Mucosa of descending colon (tissue), 3 donors: ENCODE data around the gene SERAC1. TPM values are rescaled to one million over a fixed set of nuclear protein-coding genes. Genes with fewer than 3 reads are reported as not detected.

Experiments used
- ATAC-seq: fragments of 200-7000 bp; cut with Tn5 transposase; one replicate; pipeline ENCODE4 v1.9.1; 2020; ENCODE audit warnings: mild to moderate bottlenecking, moderate library complexity
- DNase-seq, 3 donors: peaks; one replicate each; pipeline ENCODE4 v3.0.0-alpha.2; 2020
- H3K36me3 ChIP-seq: fragments of 200-600 bp; one replicate; pipeline ENCODE4 v1.8.0; 2021; ENCODE audit warnings: low read depth, mild to moderate bottlenecking
- H3K4me1 ChIP-seq: fragments of 200-600 bp; one replicate; pipeline ENCODE4 v1.8.0; 2021; ENCODE audit warnings: low read depth, mild to moderate bottlenecking
- H3K4me3 ChIP-seq: fragments of 200-600 bp; one replicate; pipeline ENCODE4 v1.8.0; 2021; ENCODE audit warnings: mild to moderate bottlenecking
- H3K9me3 ChIP-seq: fragments of 200-600 bp; one replicate; pipeline ENCODE4 v1.8.0; 2021; ENCODE audit warnings: mild to moderate bottlenecking
- intact Hi-C, 2 donors: fragments of 100-400 bp; cut with DNase I in 1 of 2; cut with micrococcal nuclease in 1 of 2; formaldehyde crosslinking; loops; one replicate each; pipeline versions ENCODE4 v1.11.0 to v1.11.1; 2022; cut with DNase I, micrococcal nuclease
- total RNA-seq, 3 donors: library from RNA; stranded (reverse); fragmentation: NEBNext Ultra II Directional in 2 of 3; extraction: Animal tissue kit (Norgen Biotek cat#: 25700) in 2 of 3; gene quantifications; one replicate each; pipeline versions ENCODE4 v1.2.1 to v1.2.4, GENCODE V29; 2021 to 2023
- TF ChIP-seq, protein P1 (sequence below): fragments of 200-600 bp; IDR thresholded peaks from one replicate; pipeline ENCODE4 v1.8.0; 2022; ENCODE audit warnings: antibody characterized with exemption, mild to moderate bottlenecking
- donor health status: DM: no; HTN: no; CAD: no; lungs with moderate emphysema.
- donor health status: DM: no; HTN: no; CAD: no.
- donor health status: DM: no; HTN: yes; CAD: no.

SERAC1 gene
- total RNA-seq, 3 donors from 2014 or later, result 5.8 to 12.2 (median 8.0) TPM

DNA sequence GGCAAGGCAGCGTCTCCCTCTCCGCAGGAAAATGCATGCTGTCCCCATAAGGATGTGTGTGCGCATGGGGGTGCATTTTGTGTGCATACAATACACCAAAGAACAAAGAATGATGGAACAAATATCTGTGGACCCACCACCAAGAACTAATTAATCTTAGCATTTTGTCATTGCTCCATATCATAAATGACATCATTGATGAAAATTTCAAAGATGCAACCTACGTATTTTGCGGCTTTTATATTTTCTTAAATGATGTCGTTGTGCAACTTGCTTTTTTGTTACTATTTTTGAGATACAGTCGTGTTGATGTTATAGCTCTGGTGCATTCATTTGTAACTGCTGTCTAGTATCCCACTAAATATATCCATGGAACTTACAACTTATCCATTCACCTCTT lies 89.7 kb downstream of the SERAC1 start:
- DNase-seq, result no peak
- intact Hi-C loops, result loop anchor here in 1 of 2 donors (10.0 kb wide), 1 partner anchor 124 kb away; no protein-coding TSS in a partner anchor
- TF ChIP-seq, protein P1, sequence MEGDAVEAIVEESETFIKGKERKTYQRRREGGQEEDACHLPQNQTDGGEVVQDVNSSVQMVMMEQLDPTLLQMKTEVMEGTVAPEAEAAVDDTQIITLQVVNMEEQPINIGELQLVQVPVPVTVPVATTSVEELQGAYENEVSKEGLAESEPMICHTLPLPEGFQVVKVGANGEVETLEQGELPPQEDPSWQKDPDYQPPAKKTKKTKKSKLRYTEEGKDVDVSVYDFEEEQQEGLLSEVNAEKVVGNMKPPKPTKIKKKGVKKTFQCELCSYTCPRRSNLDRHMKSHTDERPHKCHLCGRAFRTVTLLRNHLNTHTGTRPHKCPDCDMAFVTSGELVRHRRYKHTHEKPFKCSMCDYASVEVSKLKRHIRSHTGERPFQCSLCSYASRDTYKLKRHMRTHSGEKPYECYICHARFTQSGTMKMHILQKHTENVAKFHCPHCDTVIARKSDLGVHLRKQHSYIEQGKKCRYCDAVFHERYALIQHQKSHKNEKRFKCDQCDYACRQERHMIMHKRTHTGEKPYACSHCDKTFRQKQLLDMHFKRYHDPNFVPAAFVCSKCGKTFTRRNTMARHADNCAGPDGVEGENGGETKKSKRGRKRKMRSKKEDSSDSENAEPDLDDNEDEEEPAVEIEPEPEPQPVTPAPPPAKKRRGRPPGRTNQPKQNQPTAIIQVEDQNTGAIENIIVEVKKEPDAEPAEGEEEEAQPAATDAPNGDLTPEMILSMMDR, result no peak

GRCh38 chr6:158077676-158078075 lies 90.4 kb downstream of the SERAC1 start:
- intact Hi-C loops, result loop anchor here in 1 of 2 donors (10.0 kb wide), 1 partner anchor 123 kb away; no protein-coding TSS in a partner anchor
- DNase-seq, result no peak
- peaks cover 10% of the 10 kb centered on the region for H3K36me3 ChIP-seq
- no peak for ATAC-seq
- H3K4me3 ChIP-seq, result no peak overlapping the region
- TF ChIP-seq, protein P1, result no peak
- no peaks in the 10 kb centered on the region for H3K9me3 ChIP-seq
- H3K4me1 ChIP-seq, result no peaks in the 10 kb centered on the region

More for the DNA sequence above, 89.7 kb downstream of the SERAC1 start:
- no peak for ATAC-seq
- H3K9me3 ChIP-seq, result no peaks in the 10 kb centered on the region
- no peaks in the 10 kb centered on the region for H3K4me1 ChIP-seq
- H3K36me3 ChIP-seq, result peaks cover 13% of the 10 kb centered on the region
- H3K4me3 ChIP-seq, result no peak overlapping the region

- DNase-seq, result no peak
- Histone ChIP-seq H3K4me1 (peaks cover 4% of the 10 kb centered on the region), H3K9me3 (no peaks in the 10 kb centered on the region), H3K4me3 (no peak overlapping the region), H3K36me3 (peaks cover 10% of the 10 kb centered on the region)
- no peak for ATAC-seq
- TF ChIP-seq, protein P1, result no peak
- intact Hi-C loops, result loop anchor here in 1 of 2 donors (10.0 kb wide), 1 partner anchor 122 kb away; no protein-coding TSS in a partner anchor
Measured at GRCh38 chr6:158076548-158076947, 91.5 kb downstream of the SERAC1 start.

- no peak overlapping the region for H3K4me3 ChIP-seq
- TF ChIP-seq, protein P1, result no peak
- no peaks in the 10 kb centered on the region for H3K9me3 ChIP-seq
- intact Hi-C loops, result loop anchor here in 1 of 2 donors (10.0 kb wide), 1 partner anchor 119 kb away; no protein-coding TSS in a partner anchor
- H3K36me3 ChIP-seq, result peaks cover 10% of the 10 kb centered on the region
- no peak for DNase-seq
- peaks cover 11% of the 10 kb centered on the region for H3K4me1 ChIP-seq
- no peak for ATAC-seq
Measured at GRCh38 chr6:158073776-158074175, 94.3 kb downstream of the SERAC1 start.

- Histone ChIP-seq H3K4me3 (no peak overlapping the region), H3K4me1 (peaks cover 16% of the 10 kb centered on the region), H3K36me3 (no peaks in the 10 kb centered on the region), H3K9me3 (no peaks in the 10 kb centered on the region)
- DNase-seq, result peak in 2 of 3 donors; percentile 81 to 83
- TF ChIP-seq, protein P1, result peak; percentile 69
- ATAC-seq, result peak; percentile 67
- intact Hi-C loops, result loop anchor here in 1 of 2 donors (10.0 kb wide), 1 partner anchor 117 kb away; no protein-coding TSS in a partner anchor
Measured at GRCh38 chr6:158072083-158072721, 95.9 kb downstream of the SERAC1 start.
